Myometrial cell (primary cell): ENCODE results near the gene HEATR1. TPM values are rescaled to one million over a fixed set of nuclear protein-coding genes. Genes with fewer than 3 reads are reported as not detected.

ENCODE experiments used
- total RNA-seq: library from RNA; depleted of rRNA; stranded (reverse); fragments of >200 nt; gene quantifications from 2 replicates; pipeline ENCODE4 v1.2.3, GENCODE V29; 2015

HEATR1 gene
- 19.6 and 25.7 TPM in 2 replicates for total RNA-seq

DNA sequence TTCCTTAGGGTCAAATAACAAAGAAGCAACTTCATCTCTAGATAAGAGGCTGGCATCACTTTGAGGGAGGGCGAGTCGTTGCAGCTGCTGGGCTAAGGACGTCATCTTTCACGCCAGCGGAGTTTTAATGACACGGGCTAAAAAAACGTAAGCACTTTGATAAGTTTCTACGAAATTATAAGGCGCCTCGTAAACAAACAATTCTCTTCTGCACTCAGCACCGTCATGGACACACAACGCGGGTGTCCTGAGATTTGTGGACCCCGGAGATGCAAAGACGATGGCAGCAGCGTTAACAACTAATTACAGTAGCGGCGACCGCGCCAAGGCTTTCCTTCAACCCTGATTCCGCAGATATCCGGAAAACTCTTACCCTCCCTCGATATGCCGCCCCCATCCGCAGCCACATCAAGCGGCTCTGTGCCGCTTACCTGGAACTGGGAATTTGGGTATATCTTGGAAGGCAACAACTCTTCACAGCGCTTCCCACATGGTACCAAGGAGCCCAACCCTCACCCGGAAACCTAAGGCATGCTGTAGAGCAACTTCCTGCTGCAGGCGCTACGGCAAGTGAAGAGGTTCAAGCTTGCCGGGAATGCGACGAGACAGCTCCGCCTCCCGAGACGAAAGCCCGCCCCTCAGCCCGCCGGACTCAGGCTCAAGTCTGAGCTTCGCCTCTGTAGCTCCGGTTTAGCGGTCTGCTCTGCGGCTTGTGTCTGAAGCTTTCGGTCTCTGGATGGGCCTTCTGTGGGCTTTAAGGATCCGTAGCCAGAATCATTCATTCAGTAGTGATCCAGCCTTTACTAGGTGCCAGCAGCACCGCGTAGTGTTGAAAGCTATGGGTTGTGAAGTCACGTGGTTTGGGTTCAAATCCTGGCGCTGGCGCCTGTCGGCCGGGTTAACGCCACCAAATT is at the start of gene HEATR1:
Gene HEATR1 (minus strand): TSS at position 526 of the 914 bp plus-strand sequence. CDS start 421 bp downstream, at position 105.

GRCh38 chr1:236523704-236524141 is 80.6 kb downstream of the HEATR1 start, which contains the start of gene LGALS8:
LGALS8 (plus strand) TSS chr1:236523982; CDS start chr1:236526071, 2,089 bp downstream.

Other genes with a start within 250 kb of the HEATR1 start
- 1.7 and 2.3 TPM in 2 replicates for gene EDARADD, start 210.2 kb downstream of the HEATR1 start, total RNA-seq
- gene LGALS8, start 80.5 kb downstream of the HEATR1 start, total RNA-seq = 43.8 and 91.4 TPM in 2 replicates
- not detected in 2 replicates for gene ACTN2, start 82.0 kb upstream of the HEATR1 start, total RNA-seq
- 20.8 and 21.1 TPM in 2 replicates for gene MTR, start 190.8 kb upstream of the HEATR1 start, total RNA-seq